Activated T-cell treated with anti-CD3 and anti-CD28 coated beads, Interleukin-2, amount 50 U/mL, for 1 hour (primary cell): Measurements from ENCODE around the gene TAF8.

Experiments used
- DNase-seq: peaks from one replicate; pipeline ENCODE4 v3.0.0-alpha.2; 2020

TAF8 gene

DNA sequence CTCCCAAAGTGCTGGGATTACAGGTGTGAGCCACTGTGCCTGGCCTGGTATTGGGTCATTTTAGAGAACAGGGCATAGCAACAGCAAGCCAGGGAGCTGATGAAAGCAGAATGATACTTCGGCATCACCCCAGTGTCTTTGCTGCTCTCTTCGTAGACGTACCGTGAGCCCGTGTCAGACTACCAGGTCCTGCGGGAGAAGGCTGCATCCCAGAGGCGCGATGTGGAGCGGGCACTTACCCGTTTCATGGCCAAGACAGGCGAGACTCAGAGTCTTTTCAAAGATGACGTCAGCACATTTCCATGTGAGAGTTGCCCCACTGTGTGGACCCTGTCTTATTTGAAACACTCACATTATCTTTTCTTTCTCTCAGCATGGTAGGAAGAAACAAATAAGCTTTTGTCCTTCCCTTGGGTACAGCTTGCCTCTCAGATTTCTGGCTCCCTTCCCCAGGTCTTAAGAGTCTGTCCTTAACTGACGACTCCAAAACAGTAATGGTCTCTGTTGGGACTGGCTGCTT, 15.9 kb downstream of the TAF8 start:
- DNase-seq, result no peak

GRCh38 chr6:42068173-42068572, 17.8 kb downstream of the TAF8 start:
- DNase-seq, result no peak

DNA sequence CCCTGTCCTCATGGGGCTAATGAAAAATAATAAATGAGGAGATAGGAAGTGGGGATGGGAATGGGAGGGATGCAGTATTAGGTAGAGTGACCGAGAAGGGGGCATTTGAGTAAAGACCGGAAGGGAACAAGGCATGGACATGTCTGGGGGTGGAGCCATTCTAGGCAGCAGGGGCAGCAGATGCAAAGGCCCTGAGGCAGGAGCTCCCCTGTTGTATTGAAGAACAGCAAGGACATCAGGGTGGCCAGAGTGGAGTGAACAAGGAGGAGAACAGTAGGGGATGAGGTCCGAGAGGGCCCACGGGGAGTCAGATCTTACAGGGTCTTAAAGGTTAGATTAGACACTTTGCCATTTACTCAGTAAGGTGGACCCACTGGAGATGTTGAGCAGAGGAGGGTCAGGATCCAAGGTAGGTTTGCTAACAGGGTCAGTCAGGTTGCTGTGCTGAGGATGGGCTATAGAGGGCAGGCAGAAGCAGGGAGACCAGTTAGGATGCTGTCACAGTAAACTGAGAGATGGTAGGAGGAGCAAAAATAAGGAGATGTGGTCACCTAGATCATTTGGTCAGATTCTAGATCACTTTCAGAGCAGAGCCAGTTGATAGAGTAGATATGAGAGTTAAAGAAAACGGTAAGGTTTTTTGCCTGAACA, 18.7 kb downstream of the TAF8 start:
- DNase-seq, result no peak

GRCh38 chr6:42071881-42072583, 21.7 kb downstream of the TAF8 start:
- no peak for DNase-seq

DNA sequence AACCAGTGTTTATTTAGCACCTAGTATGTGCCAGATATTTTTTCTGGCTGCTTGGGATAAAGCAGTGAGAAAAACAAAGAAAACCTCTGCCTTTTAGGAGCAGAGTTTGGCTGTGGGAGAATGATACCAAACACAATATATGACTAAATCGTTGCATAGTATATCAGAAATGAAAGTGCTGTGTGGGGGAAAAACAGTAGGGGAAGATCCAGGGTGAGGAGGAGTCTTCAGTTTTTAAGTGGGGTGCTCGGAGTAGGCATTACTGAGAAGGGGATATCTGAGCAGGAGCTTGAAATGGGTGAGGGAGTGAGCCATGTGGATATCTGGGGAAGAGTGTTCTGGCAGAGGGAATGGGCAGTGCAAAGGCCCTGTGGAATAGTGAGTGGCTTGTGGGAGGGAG, 23.0 kb downstream of the TAF8 start:
- no peak for DNase-seq

- peak; percentile 63 for DNase-seq
Observed at GRCh38 chr6:42075159-42075838, 25.0 kb downstream of the TAF8 start.

DNA sequence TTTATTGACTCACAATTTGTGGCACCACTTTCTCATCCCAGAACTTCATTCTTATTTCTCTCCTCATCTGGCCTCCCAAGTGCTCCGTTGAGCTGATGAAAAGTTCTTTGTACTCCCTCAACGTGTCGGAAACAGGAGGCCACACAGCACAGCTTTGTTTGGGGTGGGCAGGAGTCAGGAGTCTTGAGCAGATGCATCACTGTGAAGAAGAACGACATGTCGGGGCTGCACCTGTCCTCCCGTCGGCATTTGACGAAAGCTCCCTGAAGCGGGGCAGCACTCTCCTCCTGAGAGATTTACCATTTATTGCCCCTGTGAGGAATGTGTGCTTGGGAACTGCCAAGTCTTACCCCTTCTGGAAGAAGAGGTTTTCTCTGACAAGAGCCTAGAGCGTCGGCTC, 28.1 kb downstream of the TAF8 start:
- no peak for DNase-seq

DNA sequence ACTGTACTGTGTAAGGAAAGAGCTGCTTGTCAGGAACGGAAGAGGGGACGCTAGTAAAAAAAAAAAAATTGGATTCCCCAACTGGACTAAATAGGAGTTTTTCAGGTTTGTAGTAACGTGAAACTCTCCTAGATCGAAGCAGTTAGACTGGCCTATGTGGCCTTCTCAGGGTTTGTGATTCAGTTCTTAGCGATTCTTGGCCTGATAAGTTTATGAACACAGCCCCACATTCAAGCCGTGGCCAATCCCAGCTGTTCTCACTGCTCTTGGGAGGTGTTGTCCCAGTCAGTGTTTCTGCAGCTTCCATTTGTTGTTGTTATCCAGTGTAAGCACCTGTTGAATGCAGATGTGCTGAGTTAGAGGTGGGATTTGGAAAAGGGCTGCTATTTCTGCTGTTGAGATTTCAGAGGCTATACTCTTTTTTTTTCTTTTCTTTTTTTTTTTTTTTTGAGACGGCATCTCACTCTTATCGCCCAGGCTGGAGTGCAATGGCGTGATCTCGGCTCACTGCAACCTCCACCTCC, 29.7 kb downstream of the TAF8 start:
- no peak for DNase-seq

DNA sequence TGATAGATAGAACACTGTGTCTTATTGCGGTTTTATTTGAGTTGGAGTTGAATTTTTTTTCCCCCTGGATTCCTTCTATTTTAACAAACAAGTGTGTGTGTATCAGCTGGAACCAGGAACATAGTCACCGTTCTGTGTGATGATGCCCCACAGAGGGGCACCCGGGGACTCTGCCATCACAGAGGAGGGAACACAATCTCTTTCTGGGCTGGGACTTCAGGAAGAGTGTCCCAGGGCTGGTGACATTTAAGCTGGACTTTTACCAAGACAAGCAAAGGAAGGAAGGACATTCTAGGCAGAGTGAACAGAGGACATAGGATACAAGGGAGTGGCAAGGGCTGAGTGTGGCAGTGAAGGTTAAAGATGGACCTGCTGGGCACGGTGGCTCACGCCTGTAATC, 33.2 kb downstream of the TAF8 start:
- DNase-seq, result no peak

DNA sequence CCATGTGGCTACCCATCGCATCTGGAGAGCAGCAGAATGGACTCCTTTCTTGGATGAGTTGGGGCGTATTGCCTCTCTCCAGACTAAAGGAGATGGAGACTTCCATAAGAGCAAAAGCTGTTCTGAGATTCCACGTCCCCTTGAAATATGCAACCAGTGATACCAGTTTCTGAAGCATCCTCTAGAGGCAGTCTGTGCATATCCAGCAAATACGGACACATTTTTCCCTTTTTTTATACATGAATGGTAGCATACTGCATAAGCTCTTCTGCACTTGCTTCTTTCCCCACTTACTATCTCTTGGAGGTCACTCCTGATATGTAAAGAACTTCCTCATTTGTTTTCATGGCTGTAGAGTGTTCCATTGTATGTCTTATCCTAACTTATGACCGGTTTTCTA, 34.6 kb downstream of the TAF8 start:
- DNase-seq, result no peak

DNA sequence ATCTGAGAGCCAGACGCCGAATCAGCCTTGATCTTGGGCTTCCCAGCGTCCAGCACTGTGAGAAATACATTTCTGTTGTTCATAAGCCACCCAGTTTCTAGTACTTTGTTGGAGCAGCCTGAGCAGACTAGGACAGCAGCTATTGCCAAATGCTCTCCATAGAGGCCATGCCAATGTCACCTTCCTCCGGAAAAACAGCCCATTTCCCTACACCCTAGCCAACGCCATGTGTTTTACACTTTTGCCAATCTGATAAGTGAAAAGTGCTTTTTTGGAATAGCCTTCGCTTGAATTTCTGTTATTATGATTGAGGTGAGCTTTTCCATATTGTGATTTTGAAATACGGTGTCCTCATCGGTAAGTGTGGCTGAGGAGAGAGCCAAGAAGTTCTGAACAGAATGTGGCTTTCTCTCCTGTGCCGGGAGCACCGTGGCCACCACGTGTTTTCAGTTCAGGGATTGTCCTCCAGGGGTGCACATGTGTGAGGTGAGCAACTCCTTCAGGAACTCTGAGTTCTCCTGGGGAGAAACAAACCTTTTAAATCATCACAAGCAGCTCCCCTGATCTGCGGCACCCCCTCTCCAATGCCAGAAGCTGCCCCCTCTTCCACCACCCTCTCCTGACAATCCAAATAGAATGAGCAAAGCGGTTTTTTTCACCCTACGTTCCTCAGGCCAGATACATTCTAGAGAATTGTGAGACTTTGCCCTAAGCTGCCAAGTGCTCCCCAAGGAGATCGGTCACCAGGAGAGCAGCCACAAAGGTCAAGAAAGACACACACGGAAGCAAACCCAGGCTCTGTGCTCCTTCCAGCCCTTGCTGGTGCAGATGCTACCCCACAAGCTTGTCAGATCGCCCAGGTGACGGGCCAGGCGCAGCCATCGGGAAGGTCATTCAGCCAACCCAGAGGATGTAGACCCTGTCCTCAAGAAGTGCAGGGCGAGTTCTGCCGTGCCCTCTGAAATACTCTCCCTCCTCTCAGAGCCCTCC, 36.0 kb downstream of the TAF8 start:
- DNase-seq, result no peak

DNA sequence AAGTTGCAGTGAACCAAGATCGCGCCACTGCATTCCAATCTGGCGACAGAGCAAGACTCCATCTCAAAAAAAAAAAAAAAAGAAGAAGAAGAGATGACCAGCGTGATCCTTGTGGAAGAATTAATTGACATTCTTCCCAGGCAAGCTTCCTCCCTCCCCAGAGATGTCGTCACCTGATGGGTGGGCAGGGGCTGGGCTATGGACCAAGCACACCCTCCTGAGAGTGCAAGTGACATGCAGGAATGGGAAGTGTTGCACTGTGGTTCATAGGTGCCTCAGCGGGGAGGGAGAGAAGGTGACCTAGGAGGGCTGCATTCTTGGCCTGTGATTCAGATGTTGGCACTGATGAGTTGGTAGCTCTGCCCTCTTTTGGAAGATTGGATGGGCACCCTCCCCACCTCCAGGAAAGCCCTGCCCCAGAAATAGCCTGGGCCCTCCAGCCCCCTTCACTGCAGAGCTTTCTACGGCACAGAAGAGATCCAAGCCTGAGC, 37.8 kb downstream of the TAF8 start:
- no peak for DNase-seq

GRCh38 chr6:42090819-42091717, 40.7 kb downstream of the TAF8 start:
- DNase-seq, result no peak

GRCh38 chr6:42091718-42092023, 41.3 kb downstream of the TAF8 start:
- no peak for DNase-seq

- no peak for DNase-seq
Observed at GRCh38 chr6:42093582-42094329, 43.4 kb downstream of the TAF8 start.

DNA sequence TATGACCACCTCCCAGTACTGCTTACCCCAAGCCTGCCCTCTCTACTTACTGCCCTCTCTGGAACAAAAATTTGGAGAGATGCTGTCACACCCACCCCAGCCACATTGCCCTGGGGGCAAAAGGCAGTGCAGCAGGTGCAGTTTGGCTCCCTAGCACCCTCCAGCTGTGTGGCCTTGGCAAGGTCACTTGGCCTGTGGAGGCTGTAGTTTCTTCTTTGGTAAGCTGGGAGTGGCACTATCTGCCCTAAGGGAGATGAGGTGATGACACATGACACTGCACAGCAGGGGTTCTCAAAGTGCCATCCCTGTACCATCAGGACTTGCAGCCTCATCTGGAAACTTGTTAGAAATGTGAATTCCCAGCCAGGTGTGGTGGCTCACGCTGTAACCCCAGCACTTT, 44.8 kb downstream of the TAF8 start:
- DNase-seq, result no peak

GRCh38 chr6:42095776-42096541, 45.6 kb downstream of the TAF8 start:
- no peak for DNase-seq

GRCh38 chr6:42099340-42100028, 49.2 kb downstream of the TAF8 start:
- DNase-seq, result no peak
